GM23338 (cell line): ENCODE measurements around the gene RNF103. TPM values are rescaled to one million over a fixed set of nuclear protein-coding genes. Genes with fewer than 3 reads are reported as not detected.

Experiments used
- ATAC-seq: fragments of 200-7000 bp; cut with Tn5 transposase; 3 replicates; pipeline ENCODE4 v1.9.1; 2020
- DNase-seq: peaks from one replicate; pipeline ENCODE4 v3.0.0-alpha.2; 2015; ENCODE audit warnings: low spot score
- H2AFZ ChIP-seq: fragments of 200-600 bp; sonication (generic); 2 replicates; pipeline ENCODE4 v1.8.0; 2016; ENCODE audit warnings: antibody characterized with exemption, mild to moderate bottlenecking, moderate library complexity
- H3F3A ChIP-seq: fragments of 200-600 bp; sonication (generic); replicated peaks from 2 replicates; pipeline ENCODE4 v1.8.0; 2017; ENCODE audit warnings: antibody characterized with exemption, mixed run types, low read depth
- H3K27ac ChIP-seq: fragments of 200-600 bp; sonication (generic); 2 replicates; pipeline ENCODE4 v1.6.1; 2016; ENCODE audit warnings: low read depth
- H3K27me3 ChIP-seq: fragments of 200-600 bp; sonication (generic); 2 replicates; pipeline ENCODE4 v1.8.0; 2016; ENCODE audit warnings: mild to moderate bottlenecking, mixed run types, moderate library complexity; ENCODE audit not compliant: insufficient read depth
- H3K36me3 ChIP-seq: fragments of 200-600 bp; sonication (generic); 2 replicates; pipeline ENCODE4 v1.8.0; 2016; ENCODE audit warnings: mild to moderate bottlenecking; ENCODE audit not compliant: insufficient read depth
- H3K4me1 ChIP-seq: fragments of 200-600 bp; sonication (generic); 2 replicates; pipeline ENCODE4 v1.8.0; 2016; ENCODE audit warnings: mild to moderate bottlenecking, moderate library complexity; ENCODE audit not compliant: insufficient read depth
- H3K4me2 ChIP-seq: fragments of 200-600 bp; sonication (generic); 2 replicates; pipeline ENCODE4 v1.7.1; 2017; ENCODE audit warnings: mixed run types
- H3K4me3 ChIP-seq: fragments of 200-600 bp; sonication (generic); 2 replicates; pipeline ENCODE4 v1.6.1; 2016; ENCODE audit warnings: mixed run types
- H3K79me2 ChIP-seq: fragments of 200-600 bp; sonication (generic); replicated peaks from 2 replicates; pipeline ENCODE4 v1.8.0; 2017; ENCODE audit warnings: mild to moderate bottlenecking; ENCODE audit not compliant: insufficient read depth
- H3K9me2 ChIP-seq: fragments of 200-600 bp; sonication (generic); 2 replicates; pipeline ENCODE4 v1.8.0; 2017; ENCODE audit not compliant: insufficient read depth
- H4K20me1 ChIP-seq: fragments of 200-600 bp; sonication (generic); replicated peaks from 2 replicates; pipeline ENCODE4 v1.8.0; 2017; ENCODE audit warnings: mild to moderate bottlenecking; ENCODE audit not compliant: insufficient read depth
- H3K27ac Mint-ChIP-seq: 2 replicates; pipeline ENCODE4 v1.8.0; 2020; ENCODE audit warnings: inconsistent platforms, mild to moderate bottlenecking, moderate library complexity, mixed read lengths
- H3K27me3 Mint-ChIP-seq: 3 replicates; pipeline ENCODE4 v1.8.0; 2022; ENCODE audit warnings: low read depth, mild to moderate bottlenecking, moderate library complexity, mixed read lengths, inconsistent platforms; ENCODE audit not compliant: insufficient read depth, poor library complexity
- H3K36me3 Mint-ChIP-seq: 3 replicates; pipeline ENCODE4 v1.8.0; 2021; ENCODE audit warnings: low read depth, mild to moderate bottlenecking, inconsistent platforms, moderate library complexity, mixed read lengths
- H3K4me1 Mint-ChIP-seq: 3 replicates; pipeline ENCODE4 v1.8.0; 2020; ENCODE audit warnings: mild to moderate bottlenecking, inconsistent platforms, mixed read lengths
- H3K4me3 Mint-ChIP-seq: 3 replicates; pipeline ENCODE4 v1.8.0; 2021; ENCODE audit warnings: moderate library complexity, mild to moderate bottlenecking, inconsistent platforms, mixed read lengths
- H3K9me3 Mint-ChIP-seq: 3 replicates; pipeline ENCODE4 v1.8.0; 2020; ENCODE audit warnings: moderate library complexity, mild to moderate bottlenecking, inconsistent platforms, mixed read lengths
- CREB1 ChIP-seq: fragments of 250-450 bp; sonication (Bioruptor Pico); IDR thresholded peaks from 2 replicates; pipeline ENCODE4 v1.5.0; 2020; ENCODE audit warnings: low read depth, mild to moderate bottlenecking, moderate library complexity
- CTCF ChIP-seq, 2 experiments: fragments of 200-600 bp in 1 of 2; sonication (generic) in 1 of 2; conservative IDR thresholded peaks; 2 replicates each; pipeline versions ENCODE4 v1.5.1 to v1.6.1; 2016 to 2017; ENCODE audit warnings: antibody characterized with exemption in 2 of 2, low read depth in 2 of 2, mild to moderate bottlenecking in 2 of 2, moderate library complexity in 1 of 2
- EZH2 ChIP-seq: fragments of 200-600 bp; sonication (generic); IDR thresholded peaks from one replicate; pipeline ENCODE4 v1.8.0; 2017; ENCODE audit warnings: antibody characterized with exemption, mild to moderate bottlenecking, low read depth; ENCODE audit not compliant: unreplicated experiment
- EZH2phosphoT487 ChIP-seq: fragments of 200-600 bp; sonication (generic); IDR thresholded peaks from one replicate; pipeline ENCODE4 v1.8.1; 2018; ENCODE audit warnings: antibody characterized with exemption; ENCODE audit not compliant: unreplicated experiment
- JUNB ChIP-seq: IDR thresholded peaks from one replicate; pipeline ENCODE4 v1.6.1; 2016; ENCODE audit warnings: antibody characterized with exemption; ENCODE audit not compliant: unreplicated experiment
- NANOG ChIP-seq: IDR thresholded peaks from 2 replicates; pipeline ENCODE4 v1.6.1; 2016; ENCODE audit warnings: antibody characterized with exemption, borderline replicate concordance
- POLR2AphosphoS5 ChIP-seq: IDR thresholded peaks from 2 replicates; pipeline ENCODE4 v1.6.1; 2016; ENCODE audit warnings: antibody characterized with exemption, low read depth
- STAT1 ChIP-seq: IDR thresholded peaks from one replicate; pipeline ENCODE4 v1.6.1; 2016; ENCODE audit warnings: antibody characterized with exemption; ENCODE audit not compliant: unreplicated experiment
- ZNF114 ChIP-seq: fragments of 250-450 bp; sonication (Bioruptor Pico); IDR thresholded peaks from 2 replicates; pipeline ENCODE4 v1.5.0; 2020; ENCODE audit warnings: mild to moderate bottlenecking, moderate library complexity
- ZNF331 ChIP-seq: fragments of 250-450 bp; sonication (Bioruptor Pico); IDR thresholded peaks from 2 replicates; pipeline ENCODE4 v1.5.0; 2020; ENCODE audit warnings: low read depth, mild to moderate bottlenecking, moderate library complexity
- ZNF462 ChIP-seq: fragments of 250-450 bp; sonication (Bioruptor Pico); IDR thresholded peaks from 2 replicates; pipeline ENCODE4 v1.5.0; 2020; ENCODE audit warnings: mild to moderate bottlenecking, moderate library complexity
- polyA plus RNA-seq: library from polyadenylated mRNA; unstranded; fragments of >200 nt; fragmentation: Nextera tagmentation; extraction: Ambion mirVana; gene quantifications from 2 replicates; pipeline ENCODE4 v1.2.1, GENCODE V29; 2016
- total RNA-seq: library from RNA; depleted of rRNA; stranded (reverse); fragments of >200 nt; shearing (Covaris generic); gene quantifications from 2 replicates; pipeline ENCODE4 v1.2.3, GENCODE V29; 2014
- TF ChIP-seq, protein P1 (sequence below): IDR thresholded peaks from 2 replicates; pipeline ENCODE4 v1.6.1; 2016; ENCODE audit warnings: antibody characterized with exemption
- TF ChIP-seq, protein P2 (sequence below): IDR thresholded peaks from one replicate; pipeline ENCODE4 v1.6.1; 2018; ENCODE audit warnings: antibody characterized with exemption; ENCODE audit not compliant: unreplicated experiment

Gene RNF103
- total and polyA plus RNA-seq, 2 experiments from 2014 or later, result 3.8 to 5.9 TPM

GRCh38 chr2:86580560-86580959 lies 43.1 kb downstream of the RNF103 start:
- no peak overlapping the region for H3K27ac Mint-ChIP-seq
- Histone ChIP-seq H2AFZ (no peak overlapping the region), H4K20me1 (no peaks in the 10 kb centered on the region), H3K9me2 (no peaks in the 10 kb centered on the region), H3K4me2 (no peak overlapping the region), H3K27me3 (no peaks in the 10 kb centered on the region), H3F3A (no peaks in the 10 kb centered on the region), H3K4me1 (no peaks in the 10 kb centered on the region), H3K27ac (no peak overlapping the region), H3K36me3 (no peaks in the 10 kb centered on the region), H3K79me2 (no peaks in the 10 kb centered on the region), H3K4me3 (no peak overlapping the region)
- TF ChIP-seq STAT1 (no peak), NANOG (no peak), EZH2 (no peak), ZNF462 (no peak), JUNB (no peak), POLR2AphosphoS5 (no peak), CREB1 (CRISPR knock-in tag) (no peak), ZNF331 (CRISPR knock-in tag) (no peak), EZH2phosphoT487 (no peak), CTCF (conservative IDR thresholded peaks at IDR 0.05; ENCODE audit: low read depth in 2 of 2) (no peak), ZNF114 (CRISPR knock-in tag) (no peak)
- TF ChIP-seq, protein P1, sequence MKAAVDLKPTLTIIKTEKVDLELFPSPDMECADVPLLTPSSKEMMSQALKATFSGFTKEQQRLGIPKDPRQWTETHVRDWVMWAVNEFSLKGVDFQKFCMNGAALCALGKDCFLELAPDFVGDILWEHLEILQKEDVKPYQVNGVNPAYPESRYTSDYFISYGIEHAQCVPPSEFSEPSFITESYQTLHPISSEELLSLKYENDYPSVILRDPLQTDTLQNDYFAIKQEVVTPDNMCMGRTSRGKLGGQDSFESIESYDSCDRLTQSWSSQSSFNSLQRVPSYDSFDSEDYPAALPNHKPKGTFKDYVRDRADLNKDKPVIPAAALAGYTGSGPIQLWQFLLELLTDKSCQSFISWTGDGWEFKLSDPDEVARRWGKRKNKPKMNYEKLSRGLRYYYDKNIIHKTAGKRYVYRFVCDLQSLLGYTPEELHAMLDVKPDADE, result no peak
- TF ChIP-seq, protein P2, sequence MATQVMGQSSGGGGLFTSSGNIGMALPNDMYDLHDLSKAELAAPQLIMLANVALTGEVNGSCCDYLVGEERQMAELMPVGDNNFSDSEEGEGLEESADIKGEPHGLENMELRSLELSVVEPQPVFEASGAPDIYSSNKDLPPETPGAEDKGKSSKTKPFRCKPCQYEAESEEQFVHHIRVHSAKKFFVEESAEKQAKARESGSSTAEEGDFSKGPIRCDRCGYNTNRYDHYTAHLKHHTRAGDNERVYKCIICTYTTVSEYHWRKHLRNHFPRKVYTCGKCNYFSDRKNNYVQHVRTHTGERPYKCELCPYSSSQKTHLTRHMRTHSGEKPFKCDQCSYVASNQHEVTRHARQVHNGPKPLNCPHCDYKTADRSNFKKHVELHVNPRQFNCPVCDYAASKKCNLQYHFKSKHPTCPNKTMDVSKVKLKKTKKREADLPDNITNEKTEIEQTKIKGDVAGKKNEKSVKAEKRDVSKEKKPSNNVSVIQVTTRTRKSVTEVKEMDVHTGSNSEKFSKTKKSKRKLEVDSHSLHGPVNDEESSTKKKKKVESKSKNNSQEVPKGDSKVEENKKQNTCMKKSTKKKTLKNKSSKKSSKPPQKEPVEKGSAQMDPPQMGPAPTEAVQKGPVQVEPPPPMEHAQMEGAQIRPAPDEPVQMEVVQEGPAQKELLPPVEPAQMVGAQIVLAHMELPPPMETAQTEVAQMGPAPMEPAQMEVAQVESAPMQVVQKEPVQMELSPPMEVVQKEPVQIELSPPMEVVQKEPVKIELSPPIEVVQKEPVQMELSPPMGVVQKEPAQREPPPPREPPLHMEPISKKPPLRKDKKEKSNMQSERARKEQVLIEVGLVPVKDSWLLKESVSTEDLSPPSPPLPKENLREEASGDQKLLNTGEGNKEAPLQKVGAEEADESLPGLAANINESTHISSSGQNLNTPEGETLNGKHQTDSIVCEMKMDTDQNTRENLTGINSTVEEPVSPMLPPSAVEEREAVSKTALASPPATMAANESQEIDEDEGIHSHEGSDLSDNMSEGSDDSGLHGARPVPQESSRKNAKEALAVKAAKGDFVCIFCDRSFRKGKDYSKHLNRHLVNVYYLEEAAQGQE, result no peak
- no peak overlapping the region for H3K4me3 Mint-ChIP-seq
- no peak for DNase-seq
- H3K36me3 Mint-ChIP-seq, result no peaks in the 10 kb centered on the region
- H3K9me3 Mint-ChIP-seq, result peaks cover 4% of the 10 kb centered on the region; the same call in 1 of the 3 replicates
- ATAC-seq, result no peak
- no peaks in the 10 kb centered on the region for H3K27me3 Mint-ChIP-seq
- no peaks in the 10 kb centered on the region for H3K4me1 Mint-ChIP-seq
